ENCODE results near the gene C19orf47.
A peak's percentile ranks its signal among the peaks of the same experiment; 100 is the strongest.

Gene C19orf47

DNA sequence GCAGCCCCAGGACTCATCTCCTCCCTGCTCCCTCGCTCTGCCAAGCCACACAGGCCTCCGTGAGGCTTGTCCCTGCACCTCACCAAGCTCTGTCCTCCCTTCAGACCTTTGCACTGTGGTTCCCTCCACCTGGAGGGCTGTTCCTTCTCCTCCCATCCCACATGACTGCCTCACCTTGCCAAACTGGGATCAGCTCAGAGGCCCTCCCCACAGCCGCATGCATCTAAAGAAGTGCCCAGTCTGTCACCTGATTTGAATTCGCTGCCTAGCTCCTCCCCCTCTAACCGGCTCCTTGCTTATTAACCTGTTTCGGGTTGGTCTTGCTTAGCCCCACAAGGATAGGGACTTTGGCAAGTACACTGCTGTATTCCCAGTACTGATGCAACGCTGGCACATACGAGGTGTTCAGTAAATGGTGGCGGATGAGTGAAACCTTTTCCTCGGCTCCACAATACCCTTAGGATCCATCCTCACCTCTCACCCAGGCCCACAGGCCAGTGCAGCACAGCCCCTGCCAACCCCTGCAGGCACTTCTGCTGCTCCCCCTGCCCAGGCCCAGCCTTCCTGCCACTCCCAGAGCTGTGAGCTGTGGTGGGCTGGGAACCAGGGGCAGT, 67.5 kb downstream of the C19orf47 start:
- DNase-seq = no peak

DNA sequence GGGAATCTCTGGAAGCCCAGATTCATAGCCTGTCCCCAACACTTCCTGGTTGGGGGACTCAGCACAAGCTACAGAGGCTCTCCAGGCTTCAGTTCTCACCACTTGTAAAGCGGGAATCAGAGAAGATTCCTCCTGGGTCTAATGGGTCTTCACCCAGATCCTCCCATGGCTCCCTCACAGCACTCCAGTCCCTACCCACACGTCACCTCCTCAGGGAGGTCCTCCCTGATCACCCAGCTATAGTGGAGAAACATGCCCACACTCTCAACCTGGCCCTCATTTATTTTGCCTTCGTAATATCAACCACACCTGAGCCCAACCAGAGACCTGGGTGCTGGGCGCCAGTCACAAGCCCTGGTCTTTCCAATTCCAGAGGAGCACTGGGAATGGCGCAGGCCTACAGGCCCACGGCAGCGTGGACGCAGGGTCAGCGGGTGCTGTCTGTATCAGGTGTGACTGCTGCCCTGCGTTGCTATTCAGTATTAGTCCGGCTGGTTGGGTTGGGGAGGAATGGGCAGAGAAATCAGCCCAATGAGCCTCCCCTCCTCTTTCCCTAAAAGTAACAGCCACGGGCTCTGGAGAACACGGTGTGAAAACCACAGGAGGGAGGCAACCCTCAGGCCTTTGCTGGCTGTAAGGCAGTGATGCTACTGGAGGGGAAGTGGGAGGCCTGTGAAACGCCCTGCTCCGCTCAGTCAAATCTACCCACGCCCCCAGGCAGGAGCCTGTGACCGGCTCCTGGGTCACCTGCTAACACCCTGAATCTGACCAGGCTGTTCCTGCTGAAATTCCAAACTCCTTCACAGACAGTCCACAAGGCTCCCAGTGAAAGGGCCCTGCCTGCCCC, 68.2 kb downstream of the C19orf47 start:
- no peak for DNase-seq

DNA sequence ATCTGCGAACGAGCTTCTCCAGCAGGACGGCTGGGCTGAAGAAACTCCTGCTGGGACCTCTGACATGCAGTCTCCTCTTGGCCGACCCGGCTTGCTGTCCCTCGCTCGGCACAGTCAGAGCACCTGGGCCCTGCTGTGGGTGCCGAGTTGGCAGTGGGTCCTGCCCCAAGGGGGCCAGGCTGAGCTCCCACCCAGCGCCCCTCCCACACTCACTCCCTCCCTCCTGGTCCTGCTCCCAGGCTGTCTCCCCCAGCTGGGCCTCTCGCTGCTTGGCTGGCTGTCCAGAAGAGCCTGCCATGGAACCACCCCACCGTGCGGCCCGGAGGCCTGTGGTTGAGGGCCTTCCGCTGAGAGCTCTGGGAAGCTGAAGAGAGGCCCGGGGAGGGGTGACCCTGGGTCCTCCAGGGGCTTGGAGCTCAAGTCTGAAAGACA, 69.1 kb downstream of the C19orf47 start:
- no peak for DNase-seq

DNA sequence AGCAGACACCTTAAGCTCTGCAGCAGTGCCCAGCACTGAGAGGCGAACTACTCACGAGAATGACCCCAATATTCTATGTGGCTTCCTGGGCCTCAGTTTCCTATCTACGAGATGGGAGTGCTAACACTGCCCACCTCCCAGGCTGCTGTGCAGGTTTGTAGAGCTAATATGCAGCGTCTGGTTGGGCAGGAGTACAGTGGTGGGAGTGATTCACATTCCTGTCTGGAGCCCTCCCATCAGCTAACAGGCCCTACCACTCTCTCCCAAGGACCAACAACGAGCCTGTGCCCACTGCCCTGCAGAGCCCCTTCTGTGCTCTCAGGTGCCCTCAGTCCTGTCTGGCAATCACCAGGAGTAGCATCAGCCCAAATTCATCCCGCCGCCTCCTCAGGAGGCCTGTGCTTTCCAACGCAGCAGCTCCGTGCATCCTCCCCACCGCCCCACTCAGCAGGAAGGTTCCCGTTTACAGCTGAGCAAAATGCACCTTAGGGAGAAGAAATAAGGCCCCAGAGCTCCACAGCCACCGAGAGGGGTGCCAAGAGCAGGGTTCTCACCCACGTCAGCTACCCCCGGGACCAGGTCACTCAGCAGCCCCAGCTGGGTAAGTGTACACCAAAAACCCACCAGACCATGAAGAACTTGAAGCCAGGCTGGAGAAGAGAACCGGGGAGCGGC, 69.7 kb downstream of the C19orf47 start:
- DNase-seq = no peak

DNA sequence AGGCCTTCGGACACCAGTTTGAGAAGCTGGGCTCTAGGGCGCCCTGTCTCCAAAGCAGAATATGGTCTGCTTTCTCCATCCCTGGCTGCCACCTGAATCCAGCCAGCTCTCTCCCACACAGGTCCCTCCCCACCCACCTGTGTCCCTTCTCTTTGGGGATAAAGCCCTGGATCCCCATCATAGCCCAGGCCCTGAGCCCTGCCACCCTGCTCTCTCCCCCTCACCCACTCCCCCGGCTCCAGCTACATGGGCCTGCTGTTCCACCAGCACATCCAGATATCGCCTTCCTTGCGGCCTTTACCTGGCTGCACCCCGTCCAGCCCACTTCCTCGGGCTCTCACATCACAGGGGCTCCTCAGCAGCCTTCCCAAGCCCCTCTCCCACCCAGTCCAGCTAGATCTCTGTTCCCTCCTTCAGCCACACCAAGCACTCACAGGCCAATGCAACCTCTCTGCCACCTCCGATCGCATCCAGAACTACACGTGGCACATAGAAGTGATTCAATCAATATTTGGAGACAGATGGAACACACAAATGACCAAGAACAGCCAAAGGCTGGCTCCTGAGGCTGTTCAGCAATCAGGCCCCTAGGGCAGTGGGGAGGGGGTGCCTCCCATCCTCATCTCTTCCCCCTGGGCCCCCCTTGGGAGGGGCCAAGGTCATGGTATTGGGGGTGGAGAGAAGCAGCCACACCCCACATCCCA, 70.7 kb downstream of the C19orf47 start:
- no peak for DNase-seq

DNA sequence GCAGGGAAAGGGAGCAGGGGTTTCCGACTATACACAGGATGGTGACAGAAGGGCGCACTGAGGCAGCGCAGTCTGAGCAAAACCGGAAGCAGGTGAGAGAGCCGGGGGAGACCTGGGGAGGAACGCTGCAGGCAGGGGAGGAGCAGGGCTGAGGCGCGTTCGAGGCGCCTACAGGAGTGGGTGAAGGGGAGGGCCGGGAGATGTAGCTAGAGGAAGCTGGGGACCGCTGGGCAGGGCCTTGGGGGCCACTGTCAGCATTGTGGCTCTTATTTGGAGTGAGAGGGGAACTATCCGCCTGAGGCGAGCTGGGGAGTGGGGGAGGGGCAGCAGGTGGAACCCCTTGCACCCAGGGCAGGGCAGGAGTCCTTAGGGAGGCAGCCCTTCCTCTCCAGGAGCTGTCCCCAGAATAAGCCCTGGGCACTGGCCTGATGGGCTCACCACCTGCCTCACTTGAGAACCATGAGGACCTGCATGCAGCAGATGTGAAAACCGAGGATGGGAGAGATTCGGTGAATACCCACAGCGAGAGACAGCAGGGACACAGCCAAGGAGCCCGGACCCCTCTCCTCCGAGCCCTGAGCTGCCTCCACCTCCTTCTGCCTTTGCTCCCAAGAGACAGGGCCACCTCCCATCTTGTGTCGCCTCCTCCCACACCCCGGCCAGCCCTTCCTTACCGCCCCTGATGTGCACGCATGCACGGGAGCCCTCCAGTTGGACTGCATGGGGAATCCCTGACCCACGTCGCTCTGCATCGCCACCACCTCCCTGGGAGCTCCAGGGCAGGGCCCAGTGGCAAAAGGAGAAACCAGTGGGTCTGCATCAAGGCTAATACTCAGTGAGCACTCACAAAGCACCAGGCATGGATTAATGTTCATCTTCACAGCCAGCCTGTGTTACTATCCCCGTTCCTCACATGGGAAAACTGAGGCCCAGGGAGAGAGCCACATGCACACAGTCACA, 73.3 kb downstream of the C19orf47 start:
- DNase-seq = no peak

DNA sequence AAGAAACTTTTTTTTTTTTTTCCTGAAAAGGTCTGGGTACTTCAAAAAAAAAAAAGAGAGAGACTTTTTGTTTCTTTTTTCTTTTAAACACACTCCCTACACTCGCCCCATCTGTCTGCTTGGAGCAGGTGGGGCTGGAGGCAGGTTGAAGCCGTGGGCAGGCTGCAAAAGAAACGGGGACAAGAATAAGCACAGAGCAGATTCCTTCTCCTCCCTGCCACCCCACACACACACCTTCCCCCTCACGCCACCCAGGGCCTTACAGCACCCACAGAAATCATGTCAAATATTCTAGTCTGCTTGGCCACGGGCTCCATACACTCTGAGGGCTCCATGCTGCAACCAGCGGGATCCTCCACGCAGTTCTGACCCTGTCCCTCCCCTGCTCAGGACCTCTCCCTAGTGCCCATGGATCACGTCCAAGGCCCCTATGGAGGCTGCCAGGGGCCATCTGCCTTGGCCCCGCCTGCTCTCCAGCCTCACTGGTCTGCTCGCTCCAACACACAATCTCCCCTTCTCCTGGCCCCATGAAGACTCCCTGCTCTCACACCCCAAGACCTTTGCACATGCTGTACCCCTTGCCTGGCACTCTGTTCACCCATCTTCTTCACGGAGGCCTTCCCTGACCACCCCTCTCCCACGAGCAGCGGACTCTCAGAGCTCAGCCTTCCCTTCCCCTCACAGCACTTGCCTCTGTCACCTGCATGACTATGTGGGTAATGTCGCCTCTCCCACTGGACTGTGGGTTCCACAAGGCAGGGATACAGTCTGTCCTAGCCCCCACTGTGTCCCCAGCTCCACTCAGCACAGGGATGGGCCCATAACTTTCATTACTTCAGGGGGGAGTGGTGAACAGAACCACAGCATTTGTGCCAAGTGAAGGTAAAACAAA, 74.5 kb downstream of the C19orf47 start:
- DNase-seq = peak in 1 of 2 experiments; percentile 15

DNA sequence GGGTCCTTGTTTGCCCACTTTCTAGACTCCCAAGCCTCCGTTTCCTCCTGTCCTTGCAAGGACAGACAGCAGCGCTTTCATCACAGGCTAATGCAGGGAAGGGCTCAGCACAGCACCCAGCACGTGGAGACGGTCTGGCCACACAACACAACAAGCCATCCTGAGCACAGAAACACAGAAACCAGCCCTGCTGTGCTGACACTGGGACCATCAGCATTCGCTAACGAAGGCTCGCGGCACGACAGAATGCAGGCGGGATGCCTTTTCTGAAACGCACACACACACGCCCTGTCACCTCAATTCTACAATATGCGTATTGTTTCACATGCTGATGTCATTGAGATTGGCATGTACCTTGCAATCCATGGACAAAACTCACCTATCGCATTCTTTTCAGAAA, 75.9 kb downstream of the C19orf47 start:
- DNase-seq = no peak

DNA sequence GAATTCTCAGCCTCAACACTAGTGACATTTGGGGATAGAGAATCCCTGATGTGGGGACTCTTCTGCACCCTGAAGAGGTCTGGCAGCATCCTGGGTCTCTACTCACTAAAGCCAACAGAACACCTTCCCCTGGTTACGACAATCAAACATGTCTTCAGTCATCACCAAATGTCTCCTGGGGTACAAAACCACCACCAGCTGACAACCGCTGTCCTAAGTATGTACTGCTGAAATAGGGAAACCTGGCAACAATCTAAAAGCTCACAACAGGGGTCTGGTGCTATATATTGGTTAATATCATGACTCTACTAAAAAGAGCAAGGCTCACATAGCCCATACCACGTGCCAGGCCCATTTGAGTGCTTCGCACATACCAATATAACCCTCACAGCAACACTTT, 76.5 kb downstream of the C19orf47 start:
- DNase-seq = no peak

DNA sequence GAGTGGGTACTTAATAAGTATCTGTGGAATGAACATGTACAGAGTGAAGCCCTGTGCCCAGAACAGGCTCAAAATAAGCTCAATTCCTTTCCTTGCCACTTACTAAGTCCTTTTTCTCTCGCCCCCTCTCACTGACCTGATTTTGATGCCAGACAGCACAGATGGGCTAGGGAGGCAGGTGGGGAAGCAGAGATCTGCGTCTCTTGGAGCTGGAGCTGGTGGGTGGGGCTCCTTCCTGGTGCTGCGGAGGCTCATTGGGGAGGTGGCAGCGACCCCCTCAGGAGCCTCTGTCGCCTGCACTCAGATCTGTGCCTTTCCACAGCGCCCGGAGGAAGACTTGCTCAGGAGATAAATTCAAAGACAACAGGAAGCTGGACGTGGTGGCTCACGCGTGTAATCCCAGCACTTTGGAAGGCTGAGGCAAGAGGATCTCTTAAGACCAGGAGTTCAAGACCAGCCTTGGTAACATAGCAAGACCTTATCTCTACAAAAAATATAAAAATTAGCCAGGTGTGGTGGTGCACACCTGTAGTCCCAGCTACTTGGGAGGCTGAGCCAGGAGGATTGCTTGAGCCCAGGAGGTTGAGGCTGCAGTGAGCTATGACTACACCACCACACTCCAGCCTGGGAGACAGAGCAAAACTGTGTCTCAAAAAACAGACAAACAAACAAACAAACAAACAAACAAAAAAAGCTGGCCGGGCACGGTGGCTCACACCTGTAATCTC, 77.7 kb downstream of the C19orf47 start:
- no peak for DNase-seq
